Measurements from ENCODE around the gene FAM216A. TPM values are rescaled to one million over a fixed set of nuclear protein-coding genes. Genes with fewer than 3 reads are reported as not detected.
"Not testable (repeated sequence)": the region's sequence is repeated elsewhere in the genome, so short reads cannot be mapped to it uniquely, and the experiment has no call there.

FAM216A gene
- total RNA-seq, 2 experiments from 2014 or later, result 77.1 to 77.3 TPM

DNA sequence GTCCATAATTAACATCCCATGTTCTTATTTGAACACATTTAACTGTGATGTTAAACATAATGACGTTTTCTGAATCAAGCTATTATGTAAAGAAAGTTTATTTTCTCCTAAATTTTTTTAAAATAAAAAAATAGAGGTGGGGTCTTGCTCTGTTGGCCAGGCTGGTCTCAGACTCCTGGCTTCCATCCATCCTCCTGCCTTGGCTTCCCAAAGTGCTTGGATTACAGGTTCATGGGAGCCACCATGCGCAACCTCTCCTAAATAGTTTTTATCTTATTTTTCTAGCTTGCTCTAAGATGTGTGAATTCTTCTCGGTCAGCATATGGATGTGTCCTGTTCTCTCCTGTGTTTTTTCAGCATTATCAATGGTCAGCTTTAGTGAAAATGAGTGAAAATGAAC is 36.7 kb downstream of the FAM216A start:
- Mint-ChIP-seq H3K4me3 (no peak overlapping the region), H3K9me3 (peaks cover 5% of the 10 kb centered on the region), H3K27ac (no peak overlapping the region), H3K36me3 (ENCODE audit: low read depth) (peaks cover 14% of the 10 kb centered on the region), H3K4me1 (ENCODE audit: low read depth) (peaks cover 14% of the 10 kb centered on the region), H3K27me3 (no peaks in the 10 kb centered on the region)
- TF ChIP-seq, protein P1, sequence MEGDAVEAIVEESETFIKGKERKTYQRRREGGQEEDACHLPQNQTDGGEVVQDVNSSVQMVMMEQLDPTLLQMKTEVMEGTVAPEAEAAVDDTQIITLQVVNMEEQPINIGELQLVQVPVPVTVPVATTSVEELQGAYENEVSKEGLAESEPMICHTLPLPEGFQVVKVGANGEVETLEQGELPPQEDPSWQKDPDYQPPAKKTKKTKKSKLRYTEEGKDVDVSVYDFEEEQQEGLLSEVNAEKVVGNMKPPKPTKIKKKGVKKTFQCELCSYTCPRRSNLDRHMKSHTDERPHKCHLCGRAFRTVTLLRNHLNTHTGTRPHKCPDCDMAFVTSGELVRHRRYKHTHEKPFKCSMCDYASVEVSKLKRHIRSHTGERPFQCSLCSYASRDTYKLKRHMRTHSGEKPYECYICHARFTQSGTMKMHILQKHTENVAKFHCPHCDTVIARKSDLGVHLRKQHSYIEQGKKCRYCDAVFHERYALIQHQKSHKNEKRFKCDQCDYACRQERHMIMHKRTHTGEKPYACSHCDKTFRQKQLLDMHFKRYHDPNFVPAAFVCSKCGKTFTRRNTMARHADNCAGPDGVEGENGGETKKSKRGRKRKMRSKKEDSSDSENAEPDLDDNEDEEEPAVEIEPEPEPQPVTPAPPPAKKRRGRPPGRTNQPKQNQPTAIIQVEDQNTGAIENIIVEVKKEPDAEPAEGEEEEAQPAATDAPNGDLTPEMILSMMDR (IDR thresholded peaks at IDR 0.05), result no peak
- POLR2A ChIA-PET, result interaction anchor here (0.8 to 1.0 kb wide), 2 partner anchors 26 to 37 kb away, joined by 3 to 4 read pairs; partner anchors contain the start of genes FAM216A and GPN3
- intact Hi-C loops (cut with micrococcal nuclease), result no loop called here
- ATAC-seq (no peak), DNase-seq (no peak)
- CTCF ChIA-PET, result interaction anchor here (1.2 to 1.3 kb wide), 2 partner anchors 97 to 192 kb away, joined by 3 to 6 read pairs; no protein-coding TSS in a partner anchor

GRCh38 chr12:110508071-110508586 is 39.5 kb downstream of the FAM216A start:
- CTCF ChIA-PET, result interaction anchor here (9.8 kb wide), 1 partner anchor 95 kb away, joined by 163 read pairs; no protein-coding TSS in a partner anchor

GRCh38 chr12:110513842-110514241 is 45.2 kb downstream of the FAM216A start:
- CTCF ChIA-PET, result interaction anchor here (1.0 to 9.8 kb wide), 12 partner anchors 9 to 104 kb away, joined by 3 to 163 read pairs (median 5); partner anchors contain the start of gene ARPC3
- Mint-ChIP-seq H3K4me1 (ENCODE audit: low read depth) (no peaks in the 10 kb centered on the region), H3K27ac (no peak overlapping the region), H3K4me3 (no peak overlapping the region), H3K9me3 (no peaks in the 10 kb centered on the region), H3K27me3 (no peaks in the 10 kb centered on the region), H3K36me3 (ENCODE audit: low read depth) (no peaks in the 10 kb centered on the region)
- TF ChIP-seq, protein P1 (IDR thresholded peaks at IDR 0.05), result no peak
- intact Hi-C loops (cut with micrococcal nuclease), result loop anchor here (2.0 to 10.0 kb wide), 2 partner anchors 87 to 311 kb away; no protein-coding TSS in a partner anchor
- ATAC-seq, result no peak
- no peak for DNase-seq
- POLR2A ChIA-PET, result interaction anchor here (1.1 kb wide), 1 partner anchor 45 kb away, joined by 3 read pairs; the partner anchor contains the start of gene FAM216A

More at GRCh38 chr12:110508071-110508586, 39.5 kb downstream of the FAM216A start:
- Mint-ChIP-seq H3K4me3 (no peak overlapping the region), H3K27ac (no peak overlapping the region), H3K36me3 (ENCODE audit: low read depth) (peaks cover 4% of the 10 kb centered on the region), H3K27me3 (no peaks in the 10 kb centered on the region), H3K4me1 (ENCODE audit: low read depth) (peaks cover 2% of the 10 kb centered on the region), H3K9me3 (peaks cover 2% of the 10 kb centered on the region)
- TF ChIP-seq, protein P1 (IDR thresholded peaks at IDR 0.05), result no peak
- intact Hi-C loops (cut with micrococcal nuclease), result no loop called here
- DNase-seq (no peak), ATAC-seq (no peak)
- POLR2A ChIA-PET, result interaction anchor here (0.6 kb wide), 1 partner anchor 521 kb away, joined by 5 read pairs; no protein-coding TSS in a partner anchor

DNA sequence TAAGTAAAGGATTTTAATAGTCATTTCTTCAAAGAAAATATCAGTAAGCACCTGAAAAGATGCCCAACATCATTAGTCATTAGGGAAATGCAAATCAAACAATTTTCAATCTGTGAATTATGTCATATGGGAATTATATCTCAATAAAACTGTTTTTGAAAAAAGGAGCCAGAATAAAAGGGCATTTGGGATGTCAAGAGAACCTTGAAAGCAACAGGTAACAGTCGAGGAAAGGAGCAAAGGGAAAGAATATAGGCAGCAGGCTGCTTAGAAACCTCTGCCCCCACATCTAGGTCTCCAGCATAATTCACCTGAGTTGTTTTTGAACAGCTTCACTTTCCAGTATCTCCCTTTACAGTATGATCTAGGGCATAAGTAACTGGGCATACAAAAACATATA is 45.7 kb downstream of the FAM216A start:
- H3K27ac Mint-ChIP-seq, result no peak overlapping the region
- CTCF ChIA-PET, result interaction anchor here (0.6 to 9.8 kb wide), 10 partner anchors 9 to 375 kb away, joined by 3 to 163 read pairs (median 5); partner anchors contain the start of gene ARPC3
- H3K4me3 Mint-ChIP-seq, result no peak overlapping the region
- intact Hi-C loops (cut with micrococcal nuclease), result loop anchor here (10.0 kb wide), 1 partner anchor 310 kb away; no protein-coding TSS in a partner anchor
- no peaks in the 10 kb centered on the region for H3K9me3 Mint-ChIP-seq
- H3K36me3 Mint-ChIP-seq (ENCODE audit: low read depth), result no peaks in the 10 kb centered on the region
- no peaks in the 10 kb centered on the region for H3K4me1 Mint-ChIP-seq (ENCODE audit: low read depth)
- POLR2A ChIA-PET, result no interaction called here
- no peak for DNase-seq
- no peak for ATAC-seq
- H3K27me3 Mint-ChIP-seq, result no peaks in the 10 kb centered on the region
- TF ChIP-seq, protein P1 (IDR thresholded peaks at IDR 0.05), result no peak

DNA sequence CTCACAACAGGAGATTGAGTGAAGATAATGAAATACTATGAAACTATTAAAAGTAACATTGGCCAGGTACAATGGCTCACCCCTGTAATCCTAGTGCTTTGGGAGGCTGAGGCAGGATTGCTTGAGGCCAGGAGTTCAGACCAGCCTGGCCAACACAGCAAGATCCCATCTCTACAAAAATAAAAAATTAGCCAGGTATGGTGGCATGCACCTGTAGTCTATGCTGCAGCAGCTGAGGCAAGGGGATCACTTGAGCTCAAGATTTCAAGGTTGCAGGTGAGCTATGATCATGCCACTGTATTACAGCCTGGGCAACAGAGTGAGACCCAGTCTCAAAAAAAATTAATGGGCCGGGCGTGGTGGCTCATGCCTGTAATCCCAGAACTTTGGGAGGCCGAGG is 48.4 kb downstream of the FAM216A start:
- ATAC-seq (no peak), DNase-seq (no peak)
- ChIA-PET POLR2A (no interaction called here), CTCF (interaction anchor here (9.8 kb wide), 1 partner anchor 86 kb away, joined by 163 read pairs; no protein-coding TSS in a partner anchor)
- TF ChIP-seq, protein P1 (IDR thresholded peaks at IDR 0.05), result no peak
- H3K4me1 Mint-ChIP-seq (ENCODE audit: low read depth), result no peaks in the 10 kb centered on the region
- H3K27me3 Mint-ChIP-seq, result no peaks in the 10 kb centered on the region
- intact Hi-C loops (cut with micrococcal nuclease), result loop anchor here (10.0 kb wide), 1 partner anchor 308 kb away; no protein-coding TSS in a partner anchor
- H3K9me3 Mint-ChIP-seq, result no peaks in the 10 kb centered on the region
- no peaks in the 10 kb centered on the region for H3K36me3 Mint-ChIP-seq (ENCODE audit: low read depth)
- no peak overlapping the region for H3K27ac Mint-ChIP-seq
- H3K4me3 Mint-ChIP-seq, result no peak overlapping the region

- ATAC-seq; H3K27me3 Mint-ChIP-seq; H3K9me3 Mint-ChIP-seq; H3K36me3 Mint-ChIP-seq (ENCODE audit: low read depth); H3K4me3 Mint-ChIP-seq; H3K4me1 Mint-ChIP-seq (ENCODE audit: low read depth); DNase-seq; H3K27ac Mint-ChIP-seq; POLR2A ChIA-PET: not testable (repeated sequence)
- CTCF ChIA-PET, result interaction anchor here (6.7 kb wide), 1 partner anchor 84 kb away, joined by 45 read pairs; no protein-coding TSS in a partner anchor
- intact Hi-C loops (cut with micrococcal nuclease), result loop anchor here (10.0 kb wide), 1 partner anchor 307 kb away; no protein-coding TSS in a partner anchor
Measured at GRCh38 chr12:110518014-110518413, 49.4 kb downstream of the FAM216A start.
